Activated CD8-positive, alpha-beta memory T cell treated with anti-CD3 and anti-CD28 coated beads, Interleukin-2, amount 50 U/mL, for 48 hours (primary cell): Measurements from ENCODE around the gene NXN.
"Not testable (repeated sequence)": the region's sequence is repeated elsewhere in the genome, so short reads cannot be mapped to it uniquely, and the experiment has no call there.

ENCODE experiments used
- DNase-seq: peaks from one replicate; pipeline ENCODE4 v3.0.0-alpha.2; 2020

NXN gene

DNA sequence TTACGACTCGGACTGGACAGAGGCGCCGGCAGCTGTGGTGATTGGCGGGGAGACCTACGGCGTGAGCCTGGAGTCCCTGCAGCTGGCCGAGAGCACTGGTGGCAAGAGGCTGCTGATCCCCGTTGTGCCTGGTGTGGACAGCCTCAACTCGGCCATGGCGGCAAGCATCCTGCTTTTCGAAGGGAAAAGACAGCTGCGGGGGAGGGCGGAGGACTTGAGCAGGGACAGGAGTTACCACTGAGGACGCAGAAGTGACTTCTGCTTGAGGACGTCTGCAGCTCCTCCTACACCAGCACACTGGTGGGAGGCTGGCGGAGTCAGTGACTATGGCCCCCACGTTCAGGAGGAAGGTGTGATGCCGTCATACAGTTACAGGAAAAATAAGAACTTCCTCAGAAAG is 187.7 kb downstream of the NXN start:
- DNase-seq = no peak

DNA sequence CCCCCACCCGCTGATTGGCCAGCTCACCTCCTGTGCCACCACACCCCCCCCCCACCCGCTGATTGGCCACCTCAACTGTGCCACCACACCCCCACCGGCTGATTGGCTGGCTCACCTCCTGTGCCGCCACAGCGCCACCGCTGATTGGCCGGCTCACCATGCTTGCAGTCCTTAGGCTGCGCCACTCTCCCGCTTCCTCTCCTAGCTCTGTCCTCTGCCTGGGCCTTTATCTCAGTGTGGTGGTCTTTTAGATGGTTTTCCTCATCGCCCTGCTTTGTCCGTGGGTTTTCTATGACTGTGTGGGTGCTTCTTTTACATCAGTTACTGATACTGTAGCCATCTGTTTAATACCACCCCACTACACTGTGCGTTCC is 188.7 kb downstream of the NXN start:
- DNase-seq = not testable (repeated sequence)

DNA sequence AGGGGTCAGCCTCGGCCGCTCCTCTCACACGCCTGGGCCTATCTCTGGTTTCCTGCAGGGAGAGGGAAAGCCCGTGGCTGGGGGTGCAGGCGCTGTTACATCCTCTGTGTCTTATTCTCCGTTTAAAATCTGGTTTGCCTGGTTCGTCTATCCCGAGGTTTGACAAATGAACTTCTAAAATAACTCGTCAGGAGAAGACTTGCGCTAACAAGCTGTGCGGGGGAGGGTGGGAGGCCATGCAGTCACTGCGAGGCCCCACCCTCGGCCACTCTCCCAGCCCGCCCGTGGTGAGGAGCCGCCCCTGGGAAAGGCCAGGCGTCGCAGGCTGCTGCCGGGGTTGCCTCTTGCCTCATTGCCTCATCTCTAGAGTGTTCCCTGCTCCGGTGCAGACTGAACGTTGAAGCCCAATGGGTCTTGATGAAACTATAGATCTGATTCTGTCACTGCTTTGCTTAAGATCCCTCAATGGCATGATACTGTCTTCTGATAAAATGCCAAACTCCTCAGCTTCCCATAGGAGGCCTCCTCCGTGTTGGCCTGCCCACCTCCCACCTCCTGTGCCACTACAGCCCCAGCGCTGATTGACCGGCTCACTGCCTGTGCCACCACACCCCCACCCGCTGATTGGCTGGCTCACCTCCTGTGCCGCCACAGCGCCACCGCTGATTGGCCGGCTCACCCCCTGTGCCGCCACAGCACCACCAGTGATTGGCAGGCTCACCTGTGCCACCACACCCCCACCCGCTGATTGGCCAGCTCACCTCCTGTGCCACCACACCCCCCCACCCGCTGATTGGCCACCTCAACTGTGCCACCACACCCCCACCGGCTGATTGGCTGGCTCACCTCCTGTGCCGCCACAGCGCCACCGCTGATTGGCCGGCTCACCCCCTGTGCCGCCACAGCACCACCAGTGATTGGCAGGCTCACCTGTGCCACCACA is 189.4 kb downstream of the NXN start:
- DNase-seq = not testable (repeated sequence)

DNA sequence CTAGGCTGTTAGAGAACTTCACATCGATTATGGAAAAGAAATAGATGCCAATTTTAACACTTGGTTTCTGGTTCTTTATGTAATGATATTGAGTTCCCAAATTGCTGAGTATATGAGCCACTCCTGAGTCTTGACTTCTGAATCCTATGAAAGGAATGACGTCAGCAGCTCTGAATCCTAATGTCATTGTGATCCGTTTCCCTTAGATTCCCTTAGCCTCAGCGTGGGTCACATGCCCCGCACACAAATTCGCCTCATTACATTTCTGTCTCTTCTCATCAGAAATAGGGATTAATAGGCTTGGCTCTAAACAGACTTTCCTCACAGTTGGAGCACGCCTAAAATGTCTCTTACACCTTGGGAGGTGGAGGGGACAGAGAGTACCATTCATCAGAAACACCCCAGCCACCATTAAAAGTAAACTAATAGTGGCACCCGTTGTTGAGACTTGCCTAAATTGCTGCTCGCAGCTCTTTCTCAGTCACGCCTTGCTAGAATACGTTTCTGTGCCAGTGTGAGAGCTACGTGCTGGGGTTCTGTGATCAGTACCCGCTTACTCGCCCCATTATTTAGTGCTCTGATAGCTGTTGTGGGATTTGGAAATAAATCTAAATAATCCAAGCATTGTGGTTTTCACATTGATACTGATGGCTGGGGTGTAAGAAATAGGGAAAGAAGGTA is 190.3 kb downstream of the NXN start:
- DNase-seq = no peak

DNA sequence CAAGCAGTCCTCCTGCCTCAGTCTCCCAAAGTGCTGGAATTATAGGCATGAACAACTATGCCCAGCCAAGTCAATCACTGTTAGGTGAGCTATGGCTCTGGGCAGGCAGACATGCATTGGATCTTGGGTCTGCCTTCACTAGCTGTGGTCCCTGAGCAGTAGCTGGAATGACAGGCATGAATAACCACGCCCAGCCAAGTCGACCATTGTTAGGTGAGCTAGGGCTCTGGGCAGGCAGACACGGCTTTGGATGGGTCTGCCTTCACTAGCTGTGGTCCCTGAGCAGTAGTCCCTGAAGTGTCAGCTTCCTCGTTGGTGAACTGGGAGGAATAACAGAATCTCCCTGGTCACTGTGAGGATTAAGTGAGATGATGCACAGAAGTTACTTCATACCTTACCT is 191.0 kb downstream of the NXN start:
- DNase-seq = no peak

DNA sequence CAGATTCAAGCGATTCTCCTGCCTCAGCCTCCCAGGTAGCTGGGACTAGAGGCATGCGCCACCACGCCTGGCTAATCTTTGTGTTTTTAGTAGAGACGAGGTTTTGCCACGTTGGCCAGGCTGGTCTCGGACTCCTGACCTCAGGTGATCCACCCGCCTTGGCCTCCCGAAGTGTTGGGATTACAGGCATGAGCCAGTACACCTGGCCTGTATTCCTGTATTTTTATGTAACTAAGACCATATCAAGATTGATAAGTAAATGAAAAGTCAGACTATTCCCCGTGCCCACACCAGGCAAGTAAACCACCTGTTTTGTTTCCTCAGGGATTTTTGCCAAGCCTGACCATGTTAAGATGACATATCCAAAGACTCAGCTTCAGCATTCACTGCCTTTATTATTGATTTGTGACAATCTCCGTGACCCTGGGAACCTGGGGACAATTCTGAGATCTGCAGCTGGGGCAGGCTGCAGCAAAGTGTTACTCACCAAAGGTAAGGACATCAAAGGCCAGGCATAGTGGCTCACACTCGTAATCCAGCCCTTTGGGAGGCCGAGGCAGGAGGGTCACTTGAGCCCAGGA is 191.8 kb downstream of the NXN start:
- no peak for DNase-seq

DNA sequence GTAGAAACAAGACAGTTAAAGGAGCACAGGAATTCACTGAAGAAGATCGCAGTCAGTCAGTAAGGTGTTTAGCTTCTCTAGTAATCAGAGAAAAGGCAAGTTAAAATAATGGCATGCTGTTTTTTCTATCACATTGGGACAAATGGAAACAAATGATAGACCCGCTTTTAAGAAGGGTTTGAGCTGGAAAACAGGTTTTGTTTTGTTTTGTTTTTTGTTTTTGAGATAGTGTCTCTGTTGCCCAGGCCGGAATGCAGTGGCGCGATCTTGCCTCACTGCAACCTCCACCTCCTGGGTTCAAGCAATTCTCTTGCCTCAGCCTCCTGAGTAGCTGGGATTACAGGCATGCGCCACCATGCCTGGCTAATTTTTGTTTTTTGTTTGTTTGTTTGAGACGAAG is 193.7 kb downstream of the NXN start:
- not testable (repeated sequence) for DNase-seq

DNA sequence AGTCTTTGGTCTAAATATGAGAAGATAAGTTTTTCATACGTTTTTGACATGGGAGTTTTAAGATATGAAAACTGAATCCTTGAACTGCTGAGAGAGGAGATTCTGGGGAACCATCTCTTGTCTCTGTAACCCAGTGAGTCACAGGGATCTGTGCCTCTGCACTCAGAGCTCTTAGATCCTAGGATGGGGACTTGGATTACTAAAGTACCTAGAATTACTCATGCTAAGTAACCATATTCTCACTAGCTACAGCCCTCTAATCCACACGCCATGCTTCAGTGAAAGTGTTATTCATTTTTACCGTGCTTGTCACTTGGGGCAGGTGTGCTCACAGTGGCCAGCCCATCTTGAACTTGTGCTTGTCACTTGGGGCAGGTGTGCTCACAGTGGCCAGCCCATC is 195.4 kb downstream of the NXN start:
- no peak for DNase-seq

DNA sequence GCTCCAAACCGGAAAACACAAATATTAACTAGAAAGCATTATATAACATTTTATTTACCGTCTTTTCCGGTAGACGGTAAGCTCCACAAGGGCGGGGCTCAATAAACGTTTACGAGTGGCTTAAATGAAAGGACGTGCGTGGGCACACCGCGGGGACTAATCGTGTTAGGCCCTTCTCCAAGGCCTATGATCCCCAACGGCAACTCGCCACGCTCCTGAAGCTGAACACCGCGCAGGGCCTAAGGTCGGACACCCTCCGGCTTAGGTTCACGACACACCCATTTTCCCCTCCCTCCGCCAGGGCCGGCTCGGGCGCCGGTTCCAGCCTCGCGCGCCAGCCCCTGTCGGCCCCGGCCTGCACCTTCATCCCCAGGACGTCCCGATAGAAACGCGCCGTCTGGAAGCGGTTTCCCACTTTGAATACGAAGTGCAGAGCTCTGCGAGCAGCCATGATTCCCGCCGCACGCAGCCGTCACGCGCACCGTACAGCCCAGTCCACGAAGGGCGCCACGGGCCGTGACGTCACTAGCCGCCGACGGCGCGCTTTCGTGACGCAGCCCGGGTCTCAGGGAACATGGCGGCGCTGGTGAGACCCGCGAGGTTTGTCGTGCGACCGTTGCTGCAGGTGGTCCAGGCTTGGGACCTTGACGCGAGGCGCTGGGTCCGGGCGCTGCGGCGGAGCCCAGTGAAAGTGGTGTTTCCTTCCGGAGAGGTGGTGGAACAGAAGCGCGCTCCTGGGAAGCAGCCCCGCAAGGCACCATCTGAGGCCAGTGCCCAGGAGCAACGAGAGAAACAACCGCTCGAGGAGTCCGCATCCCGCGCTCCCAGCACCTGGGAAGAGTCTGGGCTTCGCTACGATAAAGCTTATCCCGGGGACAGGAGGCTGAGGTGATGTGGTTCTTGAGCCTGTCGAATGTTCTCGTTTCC is 197.5 kb downstream of the NXN start, which contains the start of the genes GLOD4 and MRM3:
Gene GLOD4, minus strand, starts transcription at position 476 of the 927 bp plus-strand sequence. Its CDS starts 25 bp downstream, at position 451.
Gene MRM3, plus strand, starts transcription at position 549 of the 927 bp plus-strand sequence. Its CDS starts 26 bp downstream, at position 575.
- DNase-seq = peak; percentile 100

DNA sequence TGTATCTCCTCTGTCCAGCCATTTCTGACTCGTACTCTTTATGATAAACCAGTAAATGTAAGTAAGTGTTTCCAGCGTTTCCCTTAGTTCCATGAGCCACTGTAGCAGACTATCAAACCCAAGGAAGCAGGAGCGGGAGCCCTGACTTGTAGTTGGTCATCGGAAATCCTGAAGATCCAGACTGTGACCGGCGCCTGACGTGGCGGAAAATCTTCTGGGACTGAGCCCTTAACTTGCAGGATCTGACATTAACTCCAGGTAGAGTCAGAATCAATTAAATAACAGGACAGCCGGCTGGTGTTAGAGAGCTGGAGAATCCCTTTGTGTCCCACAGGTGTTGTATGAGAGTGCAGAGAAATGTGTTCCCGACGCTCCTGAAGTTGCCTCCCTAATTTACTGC is 201.5 kb downstream of the NXN start:
- DNase-seq = no peak

DNA sequence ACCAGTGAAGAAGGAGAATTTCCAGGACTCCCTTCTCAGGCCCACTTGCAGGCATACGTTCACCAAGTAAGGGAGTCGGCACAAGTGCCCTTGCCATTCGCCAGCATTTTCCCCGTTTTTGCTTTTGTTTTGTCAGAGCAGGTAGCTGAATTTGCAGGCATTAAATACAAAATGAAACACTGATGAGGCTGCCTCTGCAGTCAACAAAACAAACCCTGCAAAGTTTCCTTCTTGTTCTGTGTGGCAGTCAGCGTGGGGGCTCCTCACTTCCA is 205.3 kb downstream of the NXN start:
- no peak for DNase-seq

DNA sequence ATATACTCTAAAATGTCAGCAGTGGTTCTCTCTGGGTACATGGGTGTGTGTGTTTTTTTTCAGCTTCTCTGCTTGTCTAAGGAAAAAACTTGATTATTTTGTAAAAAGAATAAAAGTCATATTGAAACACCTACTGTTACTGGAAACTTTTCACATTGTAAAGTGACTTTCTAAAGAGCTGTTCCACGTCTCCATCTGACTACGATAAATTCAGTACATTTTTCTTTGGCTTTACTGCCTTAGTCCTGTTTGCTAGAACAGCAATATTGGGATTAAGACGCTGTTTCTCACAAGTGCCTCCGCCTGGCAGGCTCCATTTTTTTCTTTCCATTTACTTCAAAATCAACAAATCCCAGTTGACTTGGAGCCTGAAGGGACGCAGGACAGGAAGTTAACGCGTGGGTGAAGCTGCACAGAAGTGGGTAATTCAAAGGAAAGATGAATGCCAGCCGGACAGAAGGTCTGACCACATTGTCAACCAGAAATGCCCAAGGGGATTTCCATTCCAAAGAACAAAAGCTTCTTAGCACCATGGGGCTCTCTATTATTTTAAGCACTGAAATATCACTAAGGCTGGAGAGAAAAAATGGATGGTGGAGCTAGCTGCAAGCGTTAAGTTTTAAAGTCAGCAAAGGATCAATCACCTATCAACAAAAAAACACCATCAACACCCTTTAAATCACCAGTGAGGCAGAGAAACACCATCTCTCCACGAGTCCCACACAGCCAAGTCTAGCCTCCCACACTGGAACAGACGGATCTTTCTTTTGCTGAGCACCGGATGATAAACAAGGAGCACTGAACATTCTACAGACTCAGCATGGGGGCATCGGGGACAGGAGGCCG is 205.9 kb downstream of the NXN start:
- DNase-seq = no peak

DNA sequence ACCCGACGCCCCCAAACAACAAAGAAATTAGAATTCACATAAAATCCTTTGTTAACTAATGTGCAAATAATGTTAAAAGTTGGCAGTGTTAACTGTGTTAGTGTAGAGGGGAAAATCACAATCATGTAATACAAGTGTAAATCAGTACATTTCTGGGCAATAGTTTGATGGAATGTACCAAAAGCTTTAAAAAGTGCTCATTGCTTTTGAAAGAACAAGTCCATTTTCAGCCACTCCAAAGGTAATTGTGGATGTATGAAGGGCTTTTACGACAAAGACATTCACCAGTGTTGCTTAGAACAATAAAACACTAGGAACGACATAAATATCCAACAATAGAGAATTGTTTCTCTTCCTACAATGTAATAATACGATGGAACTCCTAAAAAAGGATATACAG is 206.6 kb downstream of the NXN start:
- DNase-seq = no peak

DNA sequence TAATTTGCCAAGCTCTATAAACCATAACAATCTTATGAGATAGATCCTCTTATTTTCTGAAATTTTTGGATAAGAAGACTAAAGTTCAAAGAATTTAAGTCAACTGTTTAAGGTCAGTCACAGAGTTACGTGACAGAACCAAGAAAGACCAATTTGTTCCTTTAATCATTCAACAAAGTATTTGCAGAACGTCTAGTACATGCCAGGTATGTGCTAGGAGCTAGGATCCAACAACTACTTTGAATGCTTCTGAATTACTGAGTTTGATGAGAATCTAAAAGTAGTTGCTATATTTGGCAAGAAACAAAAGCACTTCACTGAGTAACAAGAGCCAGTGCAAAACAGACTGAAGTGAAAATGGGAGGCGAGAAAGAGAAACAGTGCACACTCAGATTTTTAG is 212.5 kb downstream of the NXN start:
- no peak for DNase-seq

DNA sequence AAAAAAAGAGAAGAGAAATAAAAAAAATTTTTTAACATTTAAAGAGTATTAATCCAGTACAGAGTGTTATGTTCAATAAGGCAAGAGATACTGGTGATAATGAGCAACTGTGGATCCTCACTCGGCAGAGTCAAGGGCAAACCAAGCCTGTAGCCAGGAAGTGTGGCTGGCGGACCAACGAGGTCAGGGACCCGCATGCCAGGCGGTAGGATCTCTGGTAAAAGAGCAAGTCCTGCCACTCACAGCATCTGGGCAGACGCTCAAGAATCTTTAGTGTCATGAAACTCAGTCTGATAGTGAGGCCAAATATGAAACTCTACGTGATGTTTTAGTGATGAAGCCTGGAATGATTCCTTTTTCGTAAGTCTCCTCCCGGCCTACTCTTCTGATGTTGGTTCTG is 219.2 kb downstream of the NXN start:
- no peak for DNase-seq

DNA sequence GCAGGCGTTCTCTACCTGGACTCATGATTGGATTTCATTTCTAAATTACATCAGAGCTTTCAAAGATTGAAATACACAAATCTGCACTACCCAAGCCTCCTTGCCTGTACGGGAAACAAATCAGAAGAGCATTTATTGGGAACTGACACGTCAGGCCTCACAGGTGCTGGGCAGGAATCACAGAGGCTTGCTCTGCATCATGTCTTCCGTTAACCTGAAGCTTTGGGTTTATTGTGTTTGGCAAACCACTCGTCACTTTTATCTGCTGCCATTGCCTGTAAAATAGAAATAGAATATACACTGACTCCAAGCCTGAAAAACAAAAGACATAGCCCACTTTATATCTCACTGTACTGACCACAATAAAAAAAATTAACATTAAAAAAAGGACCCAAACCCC is 219.6 kb downstream of the NXN start:
- no peak for DNase-seq

DNA sequence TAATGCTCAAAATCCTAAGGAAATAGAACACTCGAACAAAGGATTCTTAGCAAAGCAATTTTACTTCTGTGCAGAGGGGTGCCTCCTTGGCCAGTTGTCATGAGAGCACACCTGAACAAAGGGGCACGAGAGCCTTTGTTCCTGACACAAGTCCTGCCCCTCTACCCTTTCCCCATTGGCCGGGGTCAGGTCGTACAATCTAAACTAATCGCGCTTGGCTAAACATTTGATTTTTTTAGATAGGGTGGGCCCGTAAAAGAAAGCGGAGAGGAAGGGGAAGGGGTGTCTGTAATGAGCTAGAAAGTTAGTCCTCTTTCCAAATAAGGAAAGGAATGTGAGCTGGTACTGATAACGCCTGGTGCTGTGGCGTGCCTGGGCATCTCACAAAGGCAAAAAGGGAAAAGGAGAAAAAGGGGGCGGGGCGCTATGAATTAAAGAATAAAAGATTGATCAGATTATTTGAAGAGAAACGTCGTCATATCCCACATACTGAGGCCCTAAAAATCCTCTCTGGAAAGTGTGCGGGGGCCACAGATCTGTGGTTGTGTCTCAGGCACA is 223.5 kb downstream of the NXN start:
- not testable (repeated sequence) for DNase-seq

DNA sequence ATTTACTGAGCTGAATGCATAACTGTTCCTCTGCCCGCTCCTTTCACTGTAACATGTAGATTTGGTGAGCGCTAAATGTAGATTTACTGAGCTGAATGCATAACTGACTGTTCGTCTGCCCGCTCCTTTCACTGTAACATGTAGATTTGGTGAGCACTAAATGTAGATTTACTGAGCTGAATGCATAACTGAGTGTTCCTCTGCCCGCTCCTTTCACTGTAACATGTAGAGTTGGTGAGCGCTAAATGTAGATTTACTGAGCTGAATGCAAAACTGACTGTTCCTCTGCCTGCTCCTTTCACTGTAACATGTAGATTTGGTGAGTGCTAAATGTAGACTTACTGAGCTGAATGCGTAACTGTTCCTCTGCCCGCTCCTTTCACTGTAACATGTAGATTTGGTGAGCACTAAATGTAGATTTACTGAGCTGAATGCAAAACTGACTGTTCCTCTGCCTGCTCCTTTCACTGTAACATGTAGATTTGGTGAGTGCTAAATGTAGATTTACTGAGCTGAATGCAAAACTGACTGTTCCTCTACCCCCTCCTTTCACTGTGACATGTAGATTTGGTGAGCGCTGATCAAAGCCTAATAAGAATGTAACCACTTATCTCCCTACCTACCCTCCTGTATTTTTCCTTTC is 224.1 kb downstream of the NXN start:
- DNase-seq = not testable (repeated sequence)

DNA sequence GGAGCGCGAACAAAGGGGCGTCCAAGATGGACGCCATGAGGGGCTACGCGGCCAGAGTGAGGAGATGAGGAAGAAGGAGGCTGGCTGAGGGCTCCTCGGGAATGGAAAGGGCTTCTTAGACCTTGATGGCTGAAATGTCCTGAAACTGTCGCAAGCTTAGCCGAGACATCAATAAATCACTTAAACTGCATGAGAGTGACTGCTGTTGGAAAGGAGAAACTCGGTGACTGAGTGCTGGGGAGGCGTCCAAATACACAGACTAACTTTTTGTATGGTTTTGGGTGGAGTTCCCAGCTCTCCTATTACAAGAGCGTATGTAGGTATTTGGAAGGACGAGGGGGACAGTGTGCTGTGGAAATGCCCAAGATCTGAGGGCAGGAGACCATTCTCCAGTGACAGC is 226.2 kb downstream of the NXN start:
- DNase-seq = no peak

DNA sequence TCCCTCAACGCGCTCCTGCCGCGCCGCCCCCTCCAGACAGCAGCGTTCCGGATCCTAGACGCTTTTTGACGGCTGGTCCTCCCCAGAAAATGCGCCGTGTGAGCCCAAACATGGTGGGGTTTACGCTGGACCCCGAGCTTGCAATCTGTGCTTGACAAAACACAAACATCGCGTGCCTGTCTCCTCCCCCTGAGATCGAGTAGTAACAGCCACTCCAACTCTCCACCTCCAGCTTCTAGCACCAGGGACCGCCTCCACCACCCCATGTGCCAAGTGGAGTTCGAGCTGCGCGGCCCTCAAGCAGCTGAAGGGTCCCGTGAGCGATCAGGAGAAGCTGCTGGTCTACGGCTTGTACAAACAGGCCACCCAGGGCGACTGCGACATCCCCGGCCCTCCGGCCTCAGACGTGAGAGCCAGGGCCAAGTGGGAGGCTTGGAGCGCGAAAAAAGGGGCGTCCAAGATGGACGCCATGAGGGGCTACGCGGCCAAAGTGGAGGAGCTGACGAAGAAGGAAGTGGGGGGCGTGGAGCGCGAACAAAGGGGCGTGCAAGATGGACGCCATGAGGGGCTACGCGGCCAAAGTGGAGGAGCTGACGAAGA is 226.9 kb downstream of the NXN start:
- DNase-seq = no peak
